Mammary epithelial cell (primary cell): Measurements from ENCODE around the gene ORM1.
"Not testable (repeated sequence)": the region's sequence is repeated elsewhere in the genome, so short reads cannot be mapped to it uniquely, and the experiment has no call there.

ENCODE experiments used
- CTCF ChIP-seq, 2 donors: IDR thresholded peaks in 1 of 2; conservative IDR thresholded peaks in 1 of 2; 2 replicates each; pipeline ENCODE4 v1.5.1; 2011 to 2012; ENCODE audit warnings: inconsistent platforms in 2 of 2, low read length in 2 of 2, mild to moderate bottlenecking in 2 of 2, control low read depth in 1 of 2, low read depth in 1 of 2; ENCODE audit not compliant: insufficient read depth in 1 of 2; ENCODE audit errors: extremely low read depth in 1 of 2
- EZH2 ChIP-seq: IDR thresholded peaks from 2 replicates; pipeline ENCODE4 v1.6.1; 2012; ENCODE audit warnings: low read length, inconsistent platforms, borderline replicate concordance

DNA sequence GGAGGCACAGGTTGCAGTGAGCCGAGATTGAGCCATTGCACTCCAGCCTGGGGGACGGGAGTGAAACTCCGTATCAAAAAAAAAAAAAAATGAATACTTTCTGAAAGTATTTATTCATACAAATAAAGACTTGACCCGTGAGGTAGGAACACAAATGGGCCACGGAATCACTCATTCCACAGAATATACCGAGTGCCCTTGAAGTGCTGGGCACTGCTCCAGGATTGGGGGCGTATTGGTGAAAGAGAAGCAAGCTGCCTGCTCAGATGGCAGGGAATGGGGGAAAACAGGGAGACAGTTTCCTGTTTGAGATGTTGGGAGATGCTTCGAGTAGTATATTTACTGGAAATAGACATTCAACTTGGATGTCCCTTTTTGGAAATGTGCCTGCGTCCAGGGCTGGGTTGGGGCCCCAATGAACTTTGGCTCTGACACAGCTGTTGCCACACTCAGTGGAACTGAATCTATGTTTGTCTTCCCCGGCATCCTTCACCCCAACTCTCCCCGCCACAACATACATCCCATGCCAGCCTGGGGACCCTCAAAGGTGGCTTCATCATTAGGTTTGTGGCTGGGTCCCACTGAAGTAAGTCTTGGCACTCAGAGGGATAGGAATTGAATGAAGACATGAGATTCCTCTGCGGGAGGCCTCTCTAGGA lies 609 bp upstream of the ORM1 start:
- not testable (repeated sequence) for TF ChIP-seq CTCF (conservative IDR thresholded peaks at IDR 0.05 in 1 of 2, IDR thresholded peaks at IDR 0.05 in 1 of 2; ENCODE audit: extremely low read depth in 1 of 2, insufficient read depth in 1 of 2, low read depth in 1 of 2, low read length in 2 of 2); EZH2
